B cell (primary cell): ENCODE data around the gene C1QTNF12. TPM values are rescaled to one million over a fixed set of nuclear protein-coding genes. Genes with fewer than 3 reads are reported as not detected.
A peak's percentile ranks its signal among the peaks of the same experiment; 100 is the strongest.

ENCODE experiments used
- ATAC-seq: fragments of 200-7000 bp; cut with Tn5 transposase; one replicate; pipeline ENCODE4 v1.10.0; 2021; ENCODE audit warnings: low read depth, mild to moderate bottlenecking, moderate number of reproducible peaks, moderate library complexity
- CTCF ChIA-PET: fragments of 350-600 bp; sonication (Branson Sonifier 250); formaldehyde crosslinking; loops from one replicate; lab custom pipeline; 2021; ENCODE audit warnings: antibody characterized with exemption, inconsistent platforms; lab: Charles Lee
- POLR2A ChIA-PET: fragments of 350-600 bp; sonication (Branson Sonifier 250); formaldehyde crosslinking; loops from one replicate; lab custom pipeline; 2021; ENCODE audit warnings: antibody characterized with exemption; lab: Charles Lee
- DNase-seq: peaks from one replicate; pipeline ENCODE4 v3.0.0; 2013
- H2AFZ ChIP-seq: 2 replicates; pipeline ENCODE4 v1.6.1; 2012; ENCODE audit warnings: mild to moderate bottlenecking, low read depth, low read length; ENCODE audit not compliant: insufficient read depth, poor library complexity, severe bottlenecking
- H3K27ac ChIP-seq, 2 donors: 1 replicate in 1 of 2; 2 replicates in 1 of 2; pipeline ENCODE4 v1.5.1; 2012 to 2013; ENCODE audit warnings: low read length in 2 of 2, mild to moderate bottlenecking in 2 of 2, moderate library complexity in 1 of 2
- H3K27me3 ChIP-seq, 4 experiments: fragments of 200-600 bp in 1 of 4; sonication (generic) in 1 of 4; replicated peaks in 1 of 4; 1 replicate in 2 of 4; 2 replicates in 2 of 4; pipeline versions ENCODE4 v1.6.1 to v1.7.0; 2013 to 2016; ENCODE audit warnings: low read length in 3 of 4, mild to moderate bottlenecking in 2 of 4, mixed read lengths in 1 of 4, moderate library complexity in 1 of 4; ENCODE audit not compliant: insufficient read depth in 4 of 4, control insufficient read depth in 3 of 4; ENCODE audit errors: control extremely low read depth in 1 of 4
- H3K36me3 ChIP-seq, 2 experiments: replicated peaks in 1 of 2; 1 replicate in 1 of 2; 2 replicates in 1 of 2; pipeline versions ENCODE4 v1.6.1 to v1.7.1; 2013; ENCODE audit warnings: low read length in 1 of 2; ENCODE audit not compliant: insufficient read depth in 2 of 2, control insufficient read depth in 1 of 2; ENCODE audit errors: control extremely low read depth in 1 of 2, extremely low read depth in 1 of 2
- H3K4me1 ChIP-seq, 2 donors: fragments of 200-600 bp in 1 of 2; sonication (generic) in 1 of 2; 1 replicate in 1 of 2; 2 replicates in 1 of 2; pipeline versions ENCODE4 v1.5.1 to v1.6.1; 2013 to 2017; ENCODE audit warnings: low read length in 2 of 2; ENCODE audit not compliant: control insufficient read depth in 2 of 2, insufficient read depth in 2 of 2
- H3K4me2 ChIP-seq: replicated peaks from 2 replicates; pipeline ENCODE3; 2012; ENCODE audit warnings: mild to moderate bottlenecking, low read depth, low read length; ENCODE audit not compliant: poor library complexity, severe bottlenecking
- H3K4me3 ChIP-seq, 5 experiments: fragments of 200-600 bp in 1 of 5; sonication (generic) in 1 of 5; 1 replicate in 3 of 5; 2 replicates in 2 of 5; pipeline versions ENCODE4 v1.5.1 to v1.7.0; 2011 to 2016; ENCODE audit warnings: low read length in 4 of 5, mild to moderate bottlenecking in 4 of 5, low read depth in 2 of 5, control low read depth in 1 of 5, moderate library complexity in 1 of 5; ENCODE audit not compliant: insufficient read depth in 1 of 5; ENCODE audit errors: control extremely low read depth in 1 of 5, extremely low read depth in 1 of 5
- H3K79me2 ChIP-seq: fragments of 200-600 bp; sonication (generic); one replicate; pipeline ENCODE4 v1.6.0; 2016; ENCODE audit warnings: low read length; ENCODE audit not compliant: control insufficient read depth, insufficient read depth
- H3K9ac ChIP-seq: fragments of 200-600 bp; sonication (generic); 2 replicates; pipeline ENCODE4 v1.6.1; 2017; ENCODE audit warnings: mild to moderate bottlenecking, low read length, moderate library complexity
- H3K9me3 ChIP-seq, 3 donors: one replicate each; pipeline versions ENCODE4 v1.6.1 to v1.7.1; 2013; ENCODE audit warnings: low read length in 2 of 3; ENCODE audit not compliant: control insufficient read depth in 2 of 3, insufficient read depth in 1 of 3; ENCODE audit errors: control extremely low read depth in 1 of 3
- H4K20me1 ChIP-seq: 2 replicates; pipeline ENCODE4 v1.6.0; 2012; ENCODE audit warnings: mild to moderate bottlenecking, low read length; ENCODE audit not compliant: insufficient read depth, control insufficient read depth, poor library complexity, severe bottlenecking
- H3K27ac Mint-ChIP-seq: one replicate; pipeline ENCODE4 v1.8.0; 2021; ENCODE audit warnings: mixed read lengths
- H3K27me3 Mint-ChIP-seq: one replicate; pipeline ENCODE4 v1.8.0; 2021; ENCODE audit warnings: mixed read lengths
- H3K4me1 Mint-ChIP-seq: one replicate; pipeline ENCODE4 v1.8.0; 2021; ENCODE audit warnings: mixed read lengths
- H3K4me3 Mint-ChIP-seq: one replicate; pipeline ENCODE4 v1.8.0; 2021; ENCODE audit warnings: mixed read lengths
- H3K9me3 Mint-ChIP-seq: one replicate; pipeline ENCODE4 v1.8.0; 2022; ENCODE audit warnings: mixed read lengths; ENCODE audit not compliant: insufficient read depth
- CTCF ChIP-seq: fragments of 200-600 bp; IDR thresholded peaks from one replicate; pipeline ENCODE4 v1.8.0; 2022; ENCODE audit warnings: antibody characterized with exemption, mild to moderate bottlenecking
- EZH2 ChIP-seq: IDR thresholded peaks from 2 replicates; pipeline ENCODE4 v1.6.1; 2012; ENCODE audit warnings: borderline replicate concordance, low read depth, mild to moderate bottlenecking, moderate library complexity, low read length; ENCODE audit not compliant: insufficient read depth, poor library complexity, severe bottlenecking
- WGBS: methylation state at CpG from one replicate; pipeline ENCODE4 v1.1.5; 2013; ENCODE audit warnings: missing lambda C conversion rate; ENCODE audit not compliant: insufficient coverage; 5-methylcytosine and 5-hydroxymethylcytosine counted together
- intact Hi-C: fragments of 100-400 bp; cut with micrococcal nuclease; formaldehyde crosslinking; loops from one replicate; pipeline ENCODE4 v1.10.0; 2022
- polyA plus RNA-seq: library from polyadenylated mRNA; depleted of rRNA; stranded (reverse); fragments of >200 nt; gene quantifications from 2 replicates; pipeline ENCODE4 v1.2.3, GENCODE V29; 2012
- total RNA-seq, 2 donors: library from RNA; stranded (reverse); fragments of 120-200 nt in 1 of 2; gene quantifications; 1 replicate in 1 of 2; 2 replicates in 1 of 2; pipeline versions ENCODE4 v1.2.3 to v1.2.4, GENCODE V29; 2013 to 2022

The C1QTNF12 gene
- total and polyA plus RNA-seq, 2 donors (not counting 1 experiment from before 2014, with no cell fraction given), result 1.2 to 3.2 TPM

GRCh38 chr1:1259951-1260600 lies 13.6 kb upstream of the C1QTNF12 start:
- intact Hi-C loops, result no loop called here
- peaks cover 73% of the 10 kb centered on the region for H4K20me1 ChIP-seq
- H3K4me1 ChIP-seq, result peaks cover 0 to 4% of the 10 kb centered on the region in 2 donors
- no peak overlapping the region for H3K4me2 ChIP-seq
- no peak overlapping the region for H3K9ac ChIP-seq
- no peak overlapping the region for H3K27ac ChIP-seq
- H3K27me3 ChIP-seq, result no peaks in the 10 kb centered on the region
- ChIA-PET CTCF (interaction anchor here (0.8 to 4.5 kb wide), 3 partner anchors 32 to 227 kb away, joined by 3 to 26 read pairs (median 3); no protein-coding TSS in a partner anchor), POLR2A (no interaction called here)
- DNase-seq, result no peak
- peak; percentile 24 for ATAC-seq
- H2AFZ ChIP-seq, result no peak overlapping the region
- H3K4me3 ChIP-seq, result no peak overlapping the region
- Mint-ChIP-seq H3K4me3 (peak overlapping the region; percentile 45), H3K27me3 (no peaks in the 10 kb centered on the region), H3K27ac (peak overlapping the region; percentile 62), H3K4me1 (peaks cover 16% of the 10 kb centered on the region), H3K9me3 (no peaks in the 10 kb centered on the region)
- peaks cover 54% of the 10 kb centered on the region for H3K79me2 ChIP-seq
- peaks cover 0 to 61% of the 10 kb centered on the region in 2 experiments for H3K36me3 ChIP-seq
- WGBS, result 76% methylated on average over 25 of the region's 26 CpGs
- H3K9me3 ChIP-seq, result no peaks in the 10 kb centered on the region
- TF ChIP-seq CTCF (no peak), EZH2 (no peak)

- 98% methylated on average over 18 of the region's 18 CpGs for WGBS
- Mint-ChIP-seq H3K27ac (no peak overlapping the region), H3K4me1 (peaks cover 16% of the 10 kb centered on the region), H3K4me3 (no peak overlapping the region), H3K27me3 (no peaks in the 10 kb centered on the region), H3K9me3 (no peaks in the 10 kb centered on the region)
- no peak for TF ChIP-seq CTCF
- no peak for TF ChIP-seq EZH2
- H3K79me2 ChIP-seq, result peaks cover 54% of the 10 kb centered on the region
- H3K27me3 ChIP-seq, result no peaks in the 10 kb centered on the region
- intact Hi-C loops, result no loop called here
- H3K36me3 ChIP-seq, result peaks cover 0 to 62% of the 10 kb centered on the region in 2 experiments
- peaks cover 0 to 4% of the 10 kb centered on the region in 2 donors for H3K4me1 ChIP-seq
- H3K9me3 ChIP-seq, result no peaks in the 10 kb centered on the region
- ChIA-PET POLR2A (no interaction called here), CTCF (interaction anchor here (0.8 to 1.7 kb wide), 2 partner anchors 32 to 227 kb away, joined by 3 read pairs; no protein-coding TSS in a partner anchor)
- DNase-seq, result no peak
- no peak overlapping the region for H3K4me3 ChIP-seq
- H2AFZ ChIP-seq, result no peak overlapping the region
- ATAC-seq, result no peak
- peaks cover 68% of the 10 kb centered on the region for H4K20me1 ChIP-seq
- no peak overlapping the region for H3K9ac ChIP-seq
- no peak overlapping the region for H3K27ac ChIP-seq
- H3K4me2 ChIP-seq, result no peak overlapping the region
Observed at GRCh38 chr1:1259540-1259939, 13.0 kb upstream of the C1QTNF12 start.
